ENCODE measurements around the gene OR5K4.

- TF ChIP-seq CTCF (conservative IDR thresholded peaks at IDR 0.05; ENCODE audit: low read depth, low read length) (no peak), ELK1 (IDR thresholded peaks at IDR 0.05; ENCODE audit: borderline replicate concordance, low read depth, low read length) (no peak), POLR2A (IDR thresholded peaks at IDR 0.05; ENCODE audit: low read depth, low read length) (no peak), MAFK (IDR thresholded peaks at IDR 0.05; ENCODE audit: low read depth, low read length) (no peak), RCOR1 (IDR thresholded peaks at IDR 0.05; ENCODE audit: insufficient replicate concordance, low read length) (no peak)
These were observed 36.7 kb downstream of the OR5K4 start, which contains the start of gene OR5K3 for GRCh38 chr3:98390366-98390765.

All from IMR-90 (cell line).